ENCODE data around the gene PTCH1.

GRCh38 chr9:95486318-95486717, 30.5 kb downstream of the PTCH1 start:
- TF ChIP-seq POLR2A (IDR thresholded peaks at IDR 0.05; ENCODE audit: low read depth, low read length) (no peak), POLR2AphosphoS5 (IDR thresholded peaks at IDR 0.05; ENCODE audit: low read depth, low read length) (no peak)
